Activated CD4-positive, alpha-beta memory T cell treated with anti-CD3 and anti-CD28 coated beads for 36 hours (primary cell): ENCODE results near the gene KRT71. TPM values are rescaled to one million over a fixed set of nuclear protein-coding genes. Genes with fewer than 3 reads are reported as not detected.
A peak's percentile ranks its signal among the peaks of the same experiment; 100 is the strongest.

Experiments used
- CTCF ChIA-PET: fragments of 350-600 bp; sonication (Branson Sonifier 250); formaldehyde crosslinking; loops from one replicate; lab custom pipeline; 2021; ENCODE audit warnings: antibody characterized with exemption, inconsistent platforms; lab: Charles Lee
- POLR2A ChIA-PET: fragments of 350-600 bp; sonication (Branson Sonifier 250); formaldehyde crosslinking; loops from one replicate; lab custom pipeline; 2021; ENCODE audit warnings: antibody characterized with exemption; lab: Charles Lee
- DNase-seq: peaks from one replicate; pipeline ENCODE4 v3.0.0-alpha.2; 2020
- H3K27ac Mint-ChIP-seq: one replicate; pipeline ENCODE4 v1.8.0; 2021; ENCODE audit warnings: mixed read lengths
- H3K27me3 Mint-ChIP-seq: one replicate; pipeline ENCODE4 v1.8.0; 2021; ENCODE audit warnings: mixed read lengths
- H3K36me3 Mint-ChIP-seq: one replicate; pipeline ENCODE4 v1.8.0; 2021; ENCODE audit warnings: mixed read lengths
- H3K4me1 Mint-ChIP-seq: one replicate; pipeline ENCODE4 v1.8.0; 2021; ENCODE audit warnings: low read depth, mixed read lengths
- H3K4me3 Mint-ChIP-seq: one replicate; pipeline ENCODE4 v1.8.0; 2021; ENCODE audit warnings: mild to moderate bottlenecking, mixed read lengths
- H3K9me3 Mint-ChIP-seq: one replicate; pipeline ENCODE4 v1.8.0; 2021; ENCODE audit warnings: mixed read lengths
- intact Hi-C: fragments of 100-400 bp; cut with micrococcal nuclease; formaldehyde crosslinking; loops from one replicate; pipeline ENCODE4 v1.15.1; 2023
- total RNA-seq, 2 experiments: library from RNA; stranded (reverse); gene quantifications; one replicate each; pipeline ENCODE4 v1.2.3, GENCODE V29; 2021

The KRT71 gene
- total RNA-seq, 2 experiments from 2014 or later = not detected

- Mint-ChIP-seq H3K4me1 (no peaks in the 10 kb centered on the region), H3K27ac (no peak overlapping the region), H3K36me3 (no peaks in the 10 kb centered on the region), H3K27me3 (no peaks in the 10 kb centered on the region), H3K4me3 (no peak overlapping the region), H3K9me3 (no peaks in the 10 kb centered on the region)
- ChIA-PET POLR2A (no interaction called here), CTCF (no interaction called here)
- intact Hi-C loops = no loop called here
- peak; percentile 3 for DNase-seq
Measured at GRCh38 chr12:52524898-52525591, 27.9 kb downstream of the KRT71 start.

- no peaks in the 10 kb centered on the region for H3K9me3 Mint-ChIP-seq
- no peaks in the 10 kb centered on the region for H3K4me1 Mint-ChIP-seq
- H3K27me3 Mint-ChIP-seq = no peaks in the 10 kb centered on the region
- no peak for DNase-seq
- H3K4me3 Mint-ChIP-seq = no peak overlapping the region
- intact Hi-C loops = no loop called here
- ChIA-PET POLR2A (no interaction called here), CTCF (no interaction called here)
- no peaks in the 10 kb centered on the region for H3K36me3 Mint-ChIP-seq
- no peak overlapping the region for H3K27ac Mint-ChIP-seq
Measured at GRCh38 chr12:52524241-52524897, 28.6 kb downstream of the KRT71 start.

GRCh38 chr12:52523824-52524223 lies 29.1 kb downstream of the KRT71 start:
- Mint-ChIP-seq H3K4me1 (no peaks in the 10 kb centered on the region), H3K4me3 (no peak overlapping the region), H3K27me3 (no peaks in the 10 kb centered on the region), H3K27ac (no peak overlapping the region), H3K36me3 (no peaks in the 10 kb centered on the region), H3K9me3 (no peaks in the 10 kb centered on the region)
- ChIA-PET POLR2A (no interaction called here), CTCF (no interaction called here)
- no peak for DNase-seq
- intact Hi-C loops = no loop called here

GRCh38 chr12:52522346-52523011 lies 30.5 kb downstream of the KRT71 start:
- H3K9me3 Mint-ChIP-seq = no peaks in the 10 kb centered on the region
- ChIA-PET POLR2A (no interaction called here), CTCF (no interaction called here)
- intact Hi-C loops = no loop called here
- DNase-seq = no peak
- H3K4me3 Mint-ChIP-seq = no peak overlapping the region
- H3K27ac Mint-ChIP-seq = no peak overlapping the region
- H3K4me1 Mint-ChIP-seq = no peaks in the 10 kb centered on the region
- H3K36me3 Mint-ChIP-seq = no peaks in the 10 kb centered on the region
- H3K27me3 Mint-ChIP-seq = no peaks in the 10 kb centered on the region

- Mint-ChIP-seq H3K27me3 (no peaks in the 10 kb centered on the region), H3K4me1 (no peaks in the 10 kb centered on the region), H3K9me3 (no peaks in the 10 kb centered on the region), H3K4me3 (no peak overlapping the region), H3K36me3 (no peaks in the 10 kb centered on the region), H3K27ac (no peak overlapping the region)
- intact Hi-C loops = no loop called here
- ChIA-PET CTCF (no interaction called here), POLR2A (no interaction called here)
- no peak for DNase-seq
Measured at GRCh38 chr12:52521568-52522266, 31.2 kb downstream of the KRT71 start.

- no peaks in the 10 kb centered on the region for H3K4me1 Mint-ChIP-seq
- peaks cover under 1% of the 10 kb centered on the region for H3K27me3 Mint-ChIP-seq
- ChIA-PET CTCF (no interaction called here), POLR2A (no interaction called here)
- H3K27ac Mint-ChIP-seq = no peak overlapping the region
- no peak overlapping the region for H3K4me3 Mint-ChIP-seq
- no peaks in the 10 kb centered on the region for H3K9me3 Mint-ChIP-seq
- DNase-seq = peak; percentile 4
- intact Hi-C loops = no loop called here
- H3K36me3 Mint-ChIP-seq = no peaks in the 10 kb centered on the region
Measured at GRCh38 chr12:52521175-52521567, 31.8 kb downstream of the KRT71 start.

GRCh38 chr12:52519826-52520662 lies 32.9 kb downstream of the KRT71 start, which contains the start of gene KRT5:
KRT5 (minus strand) TSS chr12:52520394; CDS start chr12:52520296, 98 bp downstream.
- H3K9me3 Mint-ChIP-seq = no peaks in the 10 kb centered on the region
- intact Hi-C loops = no loop called here
- H3K27ac Mint-ChIP-seq = no peak within 1 kb of the TSS
- DNase-seq = no peak
- ChIA-PET POLR2A (no interaction called here), CTCF (no interaction called here)
- H3K4me1 Mint-ChIP-seq = no peaks in the 10 kb centered on the region
- H3K4me3 Mint-ChIP-seq = no peak within 1 kb of the TSS
- H3K36me3 Mint-ChIP-seq = no peaks in the 10 kb centered on the region
- H3K27me3 Mint-ChIP-seq = peaks cover 3% of the 10 kb centered on the region

- intact Hi-C loops = no loop called here
- Mint-ChIP-seq H3K36me3 (no peaks in the 10 kb centered on the region), H3K9me3 (no peaks in the 10 kb centered on the region), H3K4me3 (no peak overlapping the region), H3K27ac (no peak overlapping the region), H3K4me1 (no peaks in the 10 kb centered on the region), H3K27me3 (peaks cover 3% of the 10 kb centered on the region)
- POLR2A ChIA-PET = no interaction called here
- no peak for DNase-seq
- CTCF ChIA-PET = no interaction called here
Measured at GRCh38 chr12:52519387-52519703, 33.6 kb downstream of the KRT71 start.

GRCh38 chr12:52518574-52519386 lies 34.2 kb downstream of the KRT71 start:
- H3K27ac Mint-ChIP-seq = no peak overlapping the region
- H3K4me1 Mint-ChIP-seq = no peaks in the 10 kb centered on the region
- POLR2A ChIA-PET = no interaction called here
- CTCF ChIA-PET = no interaction called here
- H3K27me3 Mint-ChIP-seq = peaks cover 3% of the 10 kb centered on the region
- H3K36me3 Mint-ChIP-seq = no peaks in the 10 kb centered on the region
- no peak overlapping the region for H3K4me3 Mint-ChIP-seq
- H3K9me3 Mint-ChIP-seq = no peaks in the 10 kb centered on the region
- DNase-seq = no peak
- intact Hi-C loops = no loop called here

- no peak for DNase-seq
- H3K9me3 Mint-ChIP-seq = no peaks in the 10 kb centered on the region
- POLR2A ChIA-PET = no interaction called here
- peaks cover 3% of the 10 kb centered on the region for H3K27me3 Mint-ChIP-seq
- no peaks in the 10 kb centered on the region for H3K4me1 Mint-ChIP-seq
- no peak overlapping the region for H3K4me3 Mint-ChIP-seq
- H3K27ac Mint-ChIP-seq = no peak overlapping the region
- CTCF ChIA-PET = no interaction called here
- no peaks in the 10 kb centered on the region for H3K36me3 Mint-ChIP-seq
- intact Hi-C loops = no loop called here
Measured at GRCh38 chr12:52517888-52518287, 35.1 kb downstream of the KRT71 start.
